Dermis blood vessel endothelial cell (primary cell): Measurements from ENCODE around the gene UBE2O. TPM values are rescaled to one million over a fixed set of nuclear protein-coding genes. Genes with fewer than 3 reads are reported as not detected.

ENCODE experiments used
- DNase-seq: peaks from one replicate; pipeline ENCODE4 v3.0.0; 2010
- total RNA-seq: library from RNA; depleted of rRNA; stranded (reverse); fragments of >200 nt; gene quantifications from 2 replicates; pipeline ENCODE4 v1.2.3, GENCODE V29; 2014

Gene UBE2O
- total RNA-seq, 1 donor from 2014 or later = 20.9 TPM

GRCh38 chr17:76438906-76439305 is 14.0 kb downstream of the UBE2O start:
- DNase-seq = no peak

- DNase-seq = no peak
These were observed 15.2 kb downstream of the UBE2O start for GRCh38 chr17:76437467-76438402.

GRCh38 chr17:76435751-76436150 is 17.2 kb downstream of the UBE2O start:
- DNase-seq = no peak

- DNase-seq = peak; percentile 42
These were observed 18.1 kb downstream of the UBE2O start for GRCh38 chr17:76434870-76435269.

GRCh38 chr17:76433693-76434092 is 19.3 kb downstream of the UBE2O start:
- DNase-seq = no peak

- DNase-seq = peak; percentile 47
These were observed 20.1 kb downstream of the UBE2O start for GRCh38 chr17:76432712-76433336.

- no peak for DNase-seq
These were observed 20.9 kb downstream of the UBE2O start for GRCh38 chr17:76432004-76432403.

GRCh38 chr17:76431509-76431908 is 21.4 kb downstream of the UBE2O start:
- no peak for DNase-seq

- DNase-seq = no peak
These were observed 24.4 kb downstream of the UBE2O start for GRCh38 chr17:76428511-76428910.

- DNase-seq = peak; percentile 77
These were observed 25.3 kb downstream of the UBE2O start for GRCh38 chr17:76427501-76428231.

GRCh38 chr17:76426853-76427252 is 26.1 kb downstream of the UBE2O start:
- DNase-seq = peak; percentile 39

- DNase-seq = no peak
These were observed 30.1 kb downstream of the UBE2O start for GRCh38 chr17:76422860-76423259.

- no peak for DNase-seq
These were observed 30.5 kb downstream of the UBE2O start for GRCh38 chr17:76422406-76422805.

GRCh38 chr17:76421044-76421407 is 31.9 kb downstream of the UBE2O start:
- DNase-seq = peak; percentile 22

GRCh38 chr17:76420356-76421043 is 32.5 kb downstream of the UBE2O start:
- no peak for DNase-seq

GRCh38 chr17:76419576-76420260 is 33.2 kb downstream of the UBE2O start:
- no peak for DNase-seq

GRCh38 chr17:76417499-76418143 is 35.3 kb downstream of the UBE2O start:
- DNase-seq = peak; percentile 29

- DNase-seq = no peak
These were observed 36.1 kb downstream of the UBE2O start for GRCh38 chr17:76416899-76417298.

GRCh38 chr17:76416457-76416856 is 36.5 kb downstream of the UBE2O start:
- DNase-seq = no peak

GRCh38 chr17:76415786-76416185 is 37.2 kb downstream of the UBE2O start:
- DNase-seq = no peak
